SK-N-MC (cell line): ENCODE results near the gene ACOT2.
"Not testable (repeated sequence)": the region's sequence is repeated elsewhere in the genome, so short reads cannot be mapped to it uniquely, and the experiment has no call there.

Source experiments
- DNase-seq: peaks from one replicate; pipeline ENCODE4 v3.0.0-alpha.2; 2011; ENCODE audit warnings: low read depth, low spot score
- H3K27ac ChIP-seq: fragments of 200-600 bp; sonication (generic); 2 replicates; pipeline ENCODE4 v1.5.1; 2016; ENCODE audit warnings: mixed run types
- H3K36me3 ChIP-seq: fragments of 200-600 bp; sonication (generic); 2 replicates; pipeline ENCODE4 v1.6.1; 2017; ENCODE audit warnings: antibody characterized with exemption, low read length, mixed read lengths; ENCODE audit not compliant: insufficient read depth
- H3K4me3 ChIP-seq: fragments of 200-600 bp; sonication (generic); 2 replicates; pipeline ENCODE4 v1.5.1; 2016
- H3K9ac ChIP-seq: fragments of 200-600 bp; sonication (generic); 2 replicates; pipeline ENCODE4 v1.8.0; 2017; ENCODE audit warnings: mixed run types, mixed read lengths; ENCODE audit not compliant: insufficient read length
- H3K9me3 ChIP-seq: fragments of 200-600 bp; sonication (generic); 2 replicates; pipeline ENCODE4 v1.6.1; 2017; ENCODE audit warnings: low read depth, mild to moderate bottlenecking, antibody characterized with exemption, low read length, moderate library complexity, mixed read lengths
- EZH2 ChIP-seq: fragments of 200-600 bp; sonication (generic); IDR thresholded peaks from one replicate; pipeline ENCODE4 v1.6.1; 2017; ENCODE audit warnings: antibody characterized with exemption
- FOXP2 ChIP-seq: optimal IDR thresholded peaks from 2 replicates; pipeline ENCODE3; 2011; ENCODE audit warnings: mild to moderate bottlenecking, moderate library complexity; ENCODE audit not compliant: insufficient read depth; ENCODE audit errors: extremely low read length, control extremely low read depth
- POLR2AphosphoS5 ChIP-seq: IDR thresholded peaks from 2 replicates; pipeline ENCODE4 v1.6.1; 2012; ENCODE audit warnings: mild to moderate bottlenecking, low read depth, low read length, borderline replicate concordance

Gene ACOT2

DNA sequence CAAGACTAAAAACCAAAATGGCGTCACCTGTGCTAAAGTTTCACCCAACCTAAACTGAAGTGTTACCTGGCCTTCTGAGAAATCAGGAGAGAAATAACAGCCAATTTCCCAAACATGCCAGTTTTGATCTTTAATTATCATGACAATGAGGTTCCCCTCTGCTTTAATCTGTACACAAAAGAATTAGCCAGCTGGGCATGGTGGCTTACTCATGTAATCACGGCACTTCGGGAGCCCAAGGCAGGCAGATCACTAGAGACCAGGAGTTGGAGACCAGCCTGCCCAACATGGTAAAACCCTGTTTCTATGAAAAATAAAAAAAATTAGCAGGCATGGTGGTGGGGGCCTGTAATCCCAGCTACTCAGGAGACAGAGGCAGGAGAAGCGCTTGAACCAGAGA lies 15.2 kb upstream of the ACOT2 start:
- TF ChIP-seq FOXP2: no peak
- TF ChIP-seq EZH2: no peak
- TF ChIP-seq POLR2AphosphoS5: no peak
- Histone ChIP-seq H3K27ac (no peak overlapping the region), H3K9me3 (no peaks in the 10 kb centered on the region), H3K9ac (no peak overlapping the region), H3K36me3 (no peaks in the 10 kb centered on the region), H3K4me3 (no peak overlapping the region)
- DNase-seq: no peak

DNA sequence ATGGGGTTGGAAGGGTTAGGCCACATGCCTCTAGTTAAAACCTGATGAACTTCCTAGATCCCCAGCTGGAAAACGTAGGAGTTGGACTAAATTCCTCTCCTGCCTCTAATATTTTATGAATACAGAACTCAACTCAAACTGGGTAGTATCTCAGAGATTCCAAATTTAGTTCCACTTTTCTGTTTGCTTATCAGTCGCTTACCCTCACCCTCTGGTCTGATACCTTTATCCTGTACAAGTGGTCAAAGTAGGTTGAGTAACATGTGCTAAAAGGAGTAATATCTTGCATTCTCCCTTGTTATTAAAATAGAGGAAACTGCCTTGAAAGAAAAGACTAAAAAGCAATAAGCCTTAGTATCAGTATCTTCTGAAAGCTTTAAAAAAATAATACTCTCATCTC lies 11.8 kb upstream of the ACOT2 start:
- H3K9ac ChIP-seq, H3K27ac ChIP-seq, H3K4me3 ChIP-seq, DNase-seq, H3K9me3 ChIP-seq, H3K36me3 ChIP-seq: not testable (repeated sequence)

DNA sequence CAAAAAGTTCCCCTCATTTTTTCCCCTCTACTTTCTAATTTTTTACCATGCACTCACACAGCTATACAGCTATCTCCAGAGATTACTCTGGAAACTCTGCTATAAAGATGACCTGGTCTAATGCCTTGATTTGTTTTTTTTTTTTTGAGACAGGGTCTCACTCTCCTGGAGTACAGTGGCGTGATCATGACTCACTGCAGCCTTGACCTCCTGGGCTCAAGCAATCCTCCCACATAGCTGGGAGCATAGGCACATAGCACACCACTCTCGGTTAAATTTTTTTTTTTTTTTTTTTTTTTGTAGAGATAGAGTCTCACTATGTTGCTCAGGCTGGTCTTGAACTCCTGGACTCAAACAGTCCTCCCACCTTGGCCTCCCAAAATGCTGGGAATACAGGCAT lies 10.8 kb upstream of the ACOT2 start:
- not testable (repeated sequence) for H3K36me3 ChIP-seq, H3K4me3 ChIP-seq, DNase-seq, H3K27ac ChIP-seq, H3K9ac ChIP-seq, H3K9me3 ChIP-seq

DNA sequence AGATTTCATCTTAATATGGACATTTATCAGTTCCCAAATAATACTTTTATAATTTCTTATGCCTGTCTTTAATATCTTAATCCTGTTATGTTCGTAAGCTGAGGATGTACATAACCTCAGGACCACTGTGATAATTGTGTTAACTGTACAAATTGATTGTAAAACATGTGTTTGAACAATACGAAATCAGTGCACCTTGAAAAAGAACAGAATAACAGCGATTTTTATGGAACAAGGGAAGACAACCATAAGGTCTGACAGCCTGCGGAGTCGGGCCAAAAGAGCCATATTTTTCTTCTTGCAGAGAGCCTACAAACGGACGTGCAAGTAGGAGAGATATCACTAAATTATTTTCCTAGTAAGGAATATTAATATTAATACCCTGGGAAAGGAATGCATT lies 6.8 kb upstream of the ACOT2 start:
- H3K4me3 ChIP-seq, H3K9ac ChIP-seq, H3K36me3 ChIP-seq, H3K27ac ChIP-seq, DNase-seq, H3K9me3 ChIP-seq: not testable (repeated sequence)

DNA sequence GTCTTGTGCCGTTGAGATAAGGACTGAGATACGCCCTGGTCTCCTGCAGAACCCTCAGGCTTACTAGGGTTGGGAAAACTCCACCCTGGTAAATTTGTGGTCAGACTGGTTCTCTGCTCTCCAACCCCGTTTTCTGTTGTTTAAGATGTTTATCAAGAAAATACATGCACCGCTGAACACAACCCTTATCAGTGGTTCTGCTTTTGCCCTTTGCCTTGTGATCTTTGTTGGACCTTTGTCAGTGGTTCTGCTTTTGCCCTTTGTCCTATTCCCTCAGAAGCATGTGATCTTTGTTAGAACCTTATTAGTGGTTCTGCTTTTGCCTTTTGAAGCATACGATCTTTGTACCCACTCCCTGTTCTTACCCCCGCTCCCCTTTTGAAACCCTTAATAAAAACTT lies 6.3 kb upstream of the ACOT2 start:
- DNase-seq, H3K4me3 ChIP-seq, H3K27ac ChIP-seq: not testable (repeated sequence)

DNA sequence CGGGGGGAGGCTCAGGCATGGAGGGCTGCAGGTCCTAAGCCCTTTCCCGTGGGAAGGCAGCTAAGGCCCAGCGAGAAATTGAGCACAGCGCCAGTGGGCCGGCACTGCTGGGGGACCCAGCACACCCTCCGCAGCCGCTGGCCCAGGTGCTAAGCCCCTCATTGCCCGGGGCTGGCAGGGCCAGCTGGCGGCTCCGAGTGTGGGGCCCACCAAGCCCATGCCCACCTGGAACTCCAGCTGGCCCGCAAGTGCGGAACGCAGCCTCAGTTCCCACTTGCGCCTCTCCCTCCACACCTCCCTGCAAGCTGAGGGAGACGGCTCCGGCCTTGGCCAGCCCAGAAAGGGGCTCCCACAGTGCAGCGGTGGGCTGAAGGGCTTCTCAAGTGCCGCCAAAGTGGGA lies 2.6 kb upstream of the ACOT2 start:
- not testable (repeated sequence) for H3K27ac ChIP-seq, H3K9ac ChIP-seq, H3K4me3 ChIP-seq, DNase-seq, H3K36me3 ChIP-seq, H3K9me3 ChIP-seq

More for the DNA sequence above, 6.3 kb upstream of the ACOT2 start:
- not testable (repeated sequence) for H3K9me3 ChIP-seq, H3K36me3 ChIP-seq, H3K9ac ChIP-seq

DNA sequence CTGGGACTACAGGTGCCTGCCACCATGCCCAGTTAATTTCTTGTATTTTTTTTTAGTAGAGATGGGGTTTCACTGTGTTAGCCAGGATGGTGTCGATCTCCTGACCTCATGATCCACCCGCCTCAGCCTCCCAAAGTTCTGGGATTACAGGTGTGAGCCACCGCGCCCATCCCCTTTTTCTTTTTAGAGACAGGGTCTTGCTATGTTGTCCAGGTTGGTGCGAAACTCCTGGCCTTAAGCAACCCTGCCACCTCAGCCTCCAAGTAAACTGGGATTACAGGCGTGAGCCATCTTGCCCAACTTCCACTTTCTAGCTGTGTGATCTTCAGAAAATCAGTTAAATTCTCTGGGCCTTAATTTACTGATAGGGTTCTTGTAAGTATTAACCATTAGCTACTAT lies 2.1 kb upstream of the ACOT2 start:
- not testable (repeated sequence) for DNase-seq, H3K9me3 ChIP-seq, H3K9ac ChIP-seq, H3K4me3 ChIP-seq, H3K36me3 ChIP-seq, H3K27ac ChIP-seq

DNA sequence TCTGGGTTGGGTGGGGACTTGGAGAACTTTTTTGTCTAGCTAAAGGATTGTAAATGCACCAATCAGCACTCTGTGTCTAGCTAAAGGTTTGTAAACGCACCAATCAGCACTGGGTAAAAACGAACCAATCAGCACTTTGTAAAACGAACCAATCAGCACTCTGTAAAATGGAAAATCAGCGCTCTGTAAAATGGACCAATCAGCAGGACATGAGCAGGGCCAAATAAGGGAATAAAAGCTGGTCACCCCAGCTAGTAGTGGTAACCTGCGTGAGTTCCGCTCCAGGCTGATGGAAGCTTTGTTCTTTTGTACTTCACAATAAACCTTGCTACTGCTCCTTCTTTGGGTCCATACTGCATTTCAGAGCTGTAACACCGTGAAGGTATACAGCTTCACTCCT lies 1.7 kb upstream of the ACOT2 start:
- H3K9me3 ChIP-seq: no peaks in the 10 kb centered on the region
- H3K27ac ChIP-seq: no peak overlapping the region
- no peak overlapping the region for H3K9ac ChIP-seq
- no peaks in the 10 kb centered on the region for H3K36me3 ChIP-seq
- TF ChIP-seq FOXP2: no peak
- no peak for TF ChIP-seq POLR2AphosphoS5
- TF ChIP-seq EZH2: no peak
- no peak overlapping the region for H3K4me3 ChIP-seq
- DNase-seq: no peak

DNA sequence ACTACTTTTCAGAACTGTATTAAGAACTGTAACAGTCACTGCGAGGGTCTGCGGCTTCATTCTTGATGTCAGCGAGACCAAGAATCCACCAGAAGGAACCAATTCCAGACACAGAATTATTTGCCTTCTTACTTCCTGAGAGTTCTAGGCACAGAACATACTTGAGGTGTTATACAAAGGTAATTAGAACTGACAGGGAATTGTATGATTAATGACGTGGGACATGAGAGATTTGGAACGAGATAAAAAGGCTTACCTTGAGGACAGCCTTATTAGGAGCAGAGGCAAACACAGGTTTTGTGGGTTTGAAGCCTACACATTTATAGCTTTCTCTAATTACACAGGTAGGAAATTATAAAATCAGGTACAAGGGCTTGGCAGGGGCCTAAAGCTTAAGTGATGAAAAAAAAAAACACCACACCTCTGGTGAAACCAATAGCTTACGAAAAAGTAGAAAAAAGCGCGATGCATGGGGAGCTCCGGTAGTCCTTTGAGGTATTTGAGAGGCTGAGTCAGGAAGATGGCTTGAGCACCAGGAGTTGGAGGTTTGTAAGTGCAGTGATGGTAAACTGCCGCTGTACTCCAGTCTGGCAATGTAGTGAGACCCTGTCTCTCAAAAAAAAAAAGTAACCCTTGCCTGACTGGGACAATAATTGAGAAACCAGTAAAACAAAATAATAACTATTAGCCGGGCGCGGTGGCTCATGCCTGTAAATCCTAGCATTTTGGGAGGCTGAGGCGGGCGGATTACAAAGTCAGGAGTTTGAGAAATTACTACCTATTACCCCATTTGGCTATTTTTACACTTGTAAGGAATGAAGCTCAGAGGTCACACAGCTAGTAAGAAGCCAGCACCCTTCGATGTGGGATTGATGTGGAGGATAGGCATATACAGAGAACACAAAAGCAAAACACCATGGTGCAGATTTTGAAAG lies 795 bp upstream of the ACOT2 start:
- no peak for TF ChIP-seq FOXP2
- no peak for TF ChIP-seq EZH2
- no peak for TF ChIP-seq POLR2AphosphoS5
- Histone ChIP-seq H3K27ac (no peak overlapping the region; the same call in 1 of the 2 replicates), H3K4me3 (peak overlapping the region; percentile 79), H3K9ac (peak overlapping the region; percentile 79), H3K9me3 (no peaks in the 10 kb centered on the region), H3K36me3 (no peaks in the 10 kb centered on the region)
- DNase-seq: no peak

DNA sequence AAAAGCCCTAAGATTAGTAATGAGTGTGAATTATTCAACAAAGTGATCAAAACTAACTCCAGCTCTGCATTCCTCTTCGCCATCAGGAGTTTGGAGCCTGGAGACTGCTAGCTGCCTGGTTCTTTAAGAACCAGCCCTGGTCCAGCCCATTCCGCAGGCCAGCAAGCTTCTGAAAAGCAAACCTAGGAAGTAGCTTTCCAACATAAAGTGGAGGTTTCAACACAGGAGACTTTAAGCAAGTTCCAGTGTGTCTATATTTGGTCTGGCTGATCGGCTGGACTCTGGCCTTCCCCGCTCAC lies 178 bp upstream of the ACOT2 start:
- peak overlapping the region; percentile 54; the same call in 1 of the 2 replicates for H3K27ac ChIP-seq
- not testable (repeated sequence) for DNase-seq, H3K36me3 ChIP-seq, H3K9me3 ChIP-seq
- peak overlapping the region; percentile 79 for H3K4me3 ChIP-seq
- H3K9ac ChIP-seq: peak overlapping the region; percentile 79

DNA sequence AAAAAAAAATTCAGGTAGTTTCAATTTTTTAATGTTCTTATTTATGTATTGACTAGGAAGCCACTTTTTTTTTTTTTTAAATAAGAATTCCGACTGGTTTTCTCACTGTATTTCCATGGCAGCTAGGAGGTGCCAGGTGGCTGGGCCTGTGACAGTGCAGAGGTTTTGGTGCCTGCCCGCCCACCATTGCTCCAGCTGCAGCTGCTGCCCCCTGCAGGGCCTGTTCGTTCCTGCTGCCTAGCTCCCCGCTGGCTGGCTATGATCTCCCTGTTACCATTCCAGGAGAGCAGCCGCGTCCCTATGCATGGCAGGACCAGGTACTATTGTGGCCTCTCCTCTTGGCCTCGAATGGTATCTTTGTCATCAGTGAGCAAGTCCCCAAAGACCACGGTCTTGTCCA lies 1.9 kb downstream of the ACOT2 start:
- H3K9me3 ChIP-seq, H3K27ac ChIP-seq, H3K4me3 ChIP-seq, DNase-seq, H3K36me3 ChIP-seq, H3K9ac ChIP-seq: not testable (repeated sequence)

DNA sequence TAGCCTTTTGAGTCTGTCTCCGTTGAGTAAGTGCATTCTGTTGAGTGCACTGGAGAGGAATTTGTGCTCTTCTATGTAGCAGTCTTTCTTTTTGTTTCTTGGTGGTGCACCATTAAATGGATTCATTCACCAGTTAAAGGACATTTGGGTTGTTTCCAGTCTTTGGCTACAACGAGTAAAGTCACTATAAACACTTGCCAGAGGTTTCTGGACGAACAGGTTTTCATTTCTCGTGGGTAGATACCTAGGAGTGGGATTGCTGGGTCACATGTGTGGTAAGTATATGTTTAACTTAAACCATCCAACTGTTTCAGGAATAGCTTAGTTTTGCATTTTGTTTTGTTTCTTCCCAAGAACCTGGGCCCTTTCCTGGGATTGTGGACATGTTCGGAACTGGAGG lies 4.0 kb downstream of the ACOT2 start:
- H3K9ac ChIP-seq, DNase-seq, H3K36me3 ChIP-seq, H3K9me3 ChIP-seq, H3K27ac ChIP-seq, H3K4me3 ChIP-seq: not testable (repeated sequence)

DNA sequence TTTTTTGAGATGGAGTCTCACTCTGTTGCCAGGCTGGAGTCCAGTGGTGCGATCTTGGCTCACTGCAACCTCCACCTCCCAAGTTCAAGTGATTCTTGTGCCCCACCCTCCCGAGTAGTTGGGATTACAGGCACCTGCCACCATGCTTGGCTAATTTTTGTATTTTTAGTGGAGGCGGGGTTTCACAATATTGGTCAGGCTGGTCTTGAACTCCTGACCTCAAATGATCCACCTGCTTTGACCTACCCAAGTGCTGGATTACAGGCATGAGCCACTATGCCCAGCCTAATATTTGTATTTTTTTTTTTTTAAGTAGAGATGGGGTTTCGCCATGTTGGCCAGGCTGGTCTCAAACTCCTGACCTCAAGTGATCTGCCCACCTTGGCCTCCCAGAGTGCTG lies 4.7 kb downstream of the ACOT2 start:
- H3K4me3 ChIP-seq, DNase-seq, H3K27ac ChIP-seq, H3K9ac ChIP-seq, H3K9me3 ChIP-seq, H3K36me3 ChIP-seq: not testable (repeated sequence)

DNA sequence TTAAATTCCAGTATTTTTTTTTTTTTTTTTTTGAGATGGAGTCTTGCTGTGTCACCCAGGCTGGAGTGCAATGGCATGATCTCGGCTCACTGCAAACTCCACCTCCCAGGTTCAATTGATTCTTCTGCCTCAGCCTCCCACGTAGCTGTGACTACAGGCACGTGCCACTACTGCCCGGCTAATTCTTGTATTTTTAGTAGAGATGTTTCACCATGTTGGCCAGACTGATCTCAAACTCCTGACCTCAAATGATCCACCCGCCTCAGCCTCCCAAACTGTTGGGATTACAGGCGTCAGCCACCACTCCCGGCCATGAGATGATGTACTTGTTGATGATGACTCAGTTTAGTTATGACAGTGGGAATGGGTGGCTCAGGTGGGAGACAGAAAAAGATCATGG lies 5.2 kb downstream of the ACOT2 start:
- not testable (repeated sequence) for DNase-seq, H3K27ac ChIP-seq, H3K36me3 ChIP-seq

More for the DNA sequence above, 5.2 kb downstream of the ACOT2 start:
- not testable (repeated sequence) for H3K9ac ChIP-seq, H3K9me3 ChIP-seq, H3K4me3 ChIP-seq
